ENCODE results near the gene DEFB132. TPM values are rescaled to one million over a fixed set of nuclear protein-coding genes. Genes with fewer than 3 reads are reported as not detected.

Gene DEFB132
- total RNA-seq, 2 donors from 2014 or later, result 0.32 TPM; not detected in 1

- ATAC-seq, result peak in 1 of 2 donors; percentile 70
- intact Hi-C loops (cut with DNase I), result no loop called here
- DNase-seq, result no peak
Observed at GRCh38 chr20:258269-258858, 840 bp downstream of the DEFB132 start.

GRCh38 chr20:258963-259362 lies 1.4 kb downstream of the DEFB132 start:
- DNase-seq, result no peak
- intact Hi-C loops (cut with DNase I), result no loop called here
- peak in 1 of 2 donors; percentile 30 for ATAC-seq

- no peak for ATAC-seq
- intact Hi-C loops (cut with DNase I), result no loop called here
Observed at GRCh38 chr20:259981-260380, 2.5 kb downstream of the DEFB132 start.

DNA sequence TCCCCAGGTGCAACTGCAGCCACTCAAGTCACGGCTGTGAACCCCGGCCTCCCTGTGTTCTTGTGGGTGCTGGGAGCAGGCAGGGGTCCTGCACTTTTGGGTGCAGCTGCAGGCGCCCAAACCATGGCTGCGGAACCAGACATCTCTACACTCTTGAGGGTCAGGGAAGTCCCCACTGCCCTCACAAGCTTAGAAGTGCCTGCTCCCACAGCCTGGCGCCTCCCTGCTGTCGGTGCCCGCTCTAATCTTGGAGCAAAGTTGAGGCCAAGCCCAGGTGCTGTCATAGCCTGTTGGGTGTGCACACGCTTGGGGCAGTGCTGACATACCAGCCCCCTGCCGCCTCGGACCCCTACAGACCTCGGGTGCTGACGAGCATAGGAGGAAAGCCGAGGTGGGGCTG lies 6.2 kb downstream of the DEFB132 start:
- DNase-seq, result no peak
- intact Hi-C loops (cut with DNase I), result no loop called here
- no peak for ATAC-seq

More at GRCh38 chr20:259981-260380, 2.5 kb downstream of the DEFB132 start:
- DNase-seq, result no peak

GRCh38 chr20:266596-267562 lies 9.4 kb downstream of the DEFB132 start:
- peak; percentile 92 to 94 for ATAC-seq
- intact Hi-C loops (cut with DNase I), result no loop called here
- peak; percentile 89 for DNase-seq

GRCh38 chr20:270517-270916 lies 13.0 kb downstream of the DEFB132 start:
- no peak for DNase-seq
- no peak for ATAC-seq
- intact Hi-C loops (cut with DNase I), result no loop called here

- ATAC-seq, result no peak
- intact Hi-C loops (cut with DNase I), result no loop called here
- no peak for DNase-seq
Observed at GRCh38 chr20:271069-271468, 13.5 kb downstream of the DEFB132 start.

GRCh38 chr20:271528-271927 lies 14.0 kb downstream of the DEFB132 start:
- intact Hi-C loops (cut with DNase I), result no loop called here
- ATAC-seq (no peak), DNase-seq (no peak)

GRCh38 chr20:272718-273117 lies 15.2 kb downstream of the DEFB132 start:
- intact Hi-C loops (cut with DNase I), result no loop called here
- DNase-seq, result no peak
- no peak for ATAC-seq

GRCh38 chr20:273884-274283 lies 16.4 kb downstream of the DEFB132 start:
- DNase-seq (no peak), ATAC-seq (no peak)
- intact Hi-C loops (cut with DNase I), result no loop called here

DNA sequence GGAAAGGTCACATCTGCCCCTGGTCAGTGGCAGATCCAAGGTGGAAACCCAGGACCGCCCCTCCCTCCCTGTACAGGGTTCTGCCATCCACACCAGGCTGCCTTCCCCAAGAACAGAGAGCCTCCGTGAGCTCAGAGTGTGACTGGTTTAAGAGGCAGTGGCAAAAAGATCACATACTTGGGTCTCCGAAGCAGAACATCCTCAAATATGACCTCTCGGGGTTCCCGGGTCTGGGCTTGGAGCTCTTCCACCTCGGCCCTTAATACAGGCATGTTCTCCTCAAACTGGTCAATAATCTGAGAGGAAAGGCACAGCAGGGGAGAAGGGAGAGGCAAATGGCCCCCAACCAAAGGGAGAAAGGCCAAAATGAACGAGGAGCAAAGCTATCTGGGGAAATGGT lies 18.3 kb downstream of the DEFB132 start:
- intact Hi-C loops (cut with DNase I), result no loop called here

DNA sequence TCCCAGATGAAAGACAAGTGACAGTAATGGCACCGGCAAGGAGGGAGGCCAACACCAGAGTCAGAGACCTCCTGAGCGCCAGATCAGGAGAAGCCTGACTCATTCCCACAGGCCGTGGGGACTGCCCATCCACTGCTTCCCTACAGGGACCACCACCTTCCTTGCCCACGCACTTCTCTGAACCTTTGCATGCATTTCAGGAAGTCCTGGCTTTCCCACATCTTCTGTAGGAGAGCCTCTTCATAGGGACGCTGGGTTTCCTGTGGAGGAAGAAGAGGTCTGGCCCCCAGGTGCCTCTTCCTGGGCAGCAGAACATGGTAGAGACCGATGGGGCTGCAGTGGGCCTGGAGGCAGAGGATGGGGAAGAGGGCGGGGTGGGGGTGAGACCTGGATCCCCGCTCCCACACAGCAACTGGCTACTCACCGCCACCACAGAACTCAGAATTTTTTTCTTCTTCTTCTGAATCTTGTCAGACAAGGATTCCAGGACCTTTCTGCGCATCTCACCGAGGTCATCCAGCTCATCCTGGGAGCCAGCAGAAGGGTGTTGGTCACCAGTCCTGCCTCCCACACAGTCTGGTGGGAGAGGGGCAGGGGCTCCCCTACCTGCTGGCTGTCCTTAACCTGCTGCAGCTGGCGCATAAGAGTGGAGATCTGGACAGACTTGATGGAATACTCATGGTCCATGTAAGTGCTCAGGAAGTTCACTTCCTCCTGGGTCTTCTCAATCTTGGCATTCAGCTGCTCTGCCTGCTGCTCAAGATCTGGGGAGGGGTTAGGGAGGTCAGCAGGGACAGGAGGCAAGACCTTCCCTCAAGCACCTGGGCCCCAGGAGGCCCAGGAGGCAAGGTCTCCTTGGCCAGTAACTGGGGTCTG lies 19.3 kb downstream of the DEFB132 start:
- intact Hi-C loops (cut with DNase I), result no loop called here
- DNase-seq, result no peak
- no peak for ATAC-seq

More for the DNA sequence above, 18.3 kb downstream of the DEFB132 start:
- ATAC-seq (no peak), DNase-seq (no peak)

DNA sequence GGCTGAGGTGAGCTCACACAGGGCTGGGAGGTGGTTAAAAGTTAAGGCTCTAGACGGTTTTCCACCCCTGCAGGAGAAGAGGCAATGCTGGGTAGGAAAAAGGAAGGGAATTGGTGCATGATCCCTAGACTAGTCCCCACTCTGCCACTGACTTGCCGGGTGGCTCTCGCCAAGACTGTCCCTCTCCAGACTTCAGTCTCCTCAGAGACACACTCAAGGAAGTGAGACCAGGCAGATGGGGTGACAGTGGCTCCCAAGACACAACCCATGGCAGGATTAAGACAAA lies 19.9 kb downstream of the DEFB132 start:
- ATAC-seq (no peak), DNase-seq (no peak)
- intact Hi-C loops (cut with DNase I), result no loop called here

GRCh38 chr20:278181-278580 lies 20.7 kb downstream of the DEFB132 start:
- intact Hi-C loops (cut with DNase I), result no loop called here
- ATAC-seq, result no peak
- DNase-seq, result no peak

DNA sequence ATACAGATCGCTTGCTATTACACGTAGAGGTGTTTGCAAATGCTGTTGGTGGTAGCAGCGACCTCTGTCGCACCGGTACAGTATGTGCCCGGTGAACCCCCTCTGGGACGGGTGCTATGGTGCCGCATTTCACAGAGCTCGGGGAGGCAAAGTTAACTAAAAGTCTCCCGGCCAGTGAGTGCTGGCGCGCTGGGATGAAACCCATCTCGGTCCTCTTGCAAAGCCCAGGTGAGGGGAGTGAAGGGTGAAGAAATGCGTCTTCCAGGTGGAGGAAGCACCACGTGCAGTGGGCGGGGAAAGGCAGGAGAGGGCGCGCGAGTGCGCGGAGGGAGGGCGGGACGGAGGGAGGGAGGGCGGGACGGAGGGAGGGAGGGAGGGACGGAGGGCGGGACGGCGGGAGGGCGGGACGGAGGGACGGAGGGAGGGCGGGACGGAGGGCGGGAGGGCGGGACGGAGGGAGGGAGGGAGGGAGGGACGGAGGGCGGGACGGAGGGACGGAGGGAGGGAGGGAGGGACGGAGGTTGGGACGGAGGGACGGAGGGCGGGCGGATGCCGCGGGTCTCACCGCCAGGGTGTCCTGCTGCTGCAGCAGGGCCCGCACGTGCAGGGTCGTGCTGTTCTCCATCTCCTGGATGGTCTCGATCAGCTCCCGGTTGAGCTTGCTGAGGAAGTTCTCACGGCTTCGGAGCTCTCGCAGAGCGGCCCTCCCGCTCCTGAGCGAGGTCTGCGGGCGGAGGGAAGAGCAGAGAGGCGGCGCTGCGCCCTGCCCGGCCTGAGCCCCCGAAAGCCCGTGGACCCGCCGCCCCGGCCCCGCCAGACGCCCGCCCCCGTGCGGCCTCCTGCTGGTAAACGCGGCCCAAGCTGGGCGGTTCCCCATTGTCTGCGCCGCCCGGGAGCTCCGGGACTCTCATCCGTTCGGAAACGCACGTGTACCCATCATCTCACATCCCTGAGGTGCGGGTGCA lies 21.4 kb downstream of the DEFB132 start:
- peak; percentile 61 to 70 for ATAC-seq
- intact Hi-C loops (cut with DNase I), result no loop called here
- peak; percentile 62 for DNase-seq

- no peak for ATAC-seq
- intact Hi-C loops (cut with DNase I), result no loop called here
Observed at GRCh38 chr20:284172-284571, 26.6 kb downstream of the DEFB132 start.

DNA sequence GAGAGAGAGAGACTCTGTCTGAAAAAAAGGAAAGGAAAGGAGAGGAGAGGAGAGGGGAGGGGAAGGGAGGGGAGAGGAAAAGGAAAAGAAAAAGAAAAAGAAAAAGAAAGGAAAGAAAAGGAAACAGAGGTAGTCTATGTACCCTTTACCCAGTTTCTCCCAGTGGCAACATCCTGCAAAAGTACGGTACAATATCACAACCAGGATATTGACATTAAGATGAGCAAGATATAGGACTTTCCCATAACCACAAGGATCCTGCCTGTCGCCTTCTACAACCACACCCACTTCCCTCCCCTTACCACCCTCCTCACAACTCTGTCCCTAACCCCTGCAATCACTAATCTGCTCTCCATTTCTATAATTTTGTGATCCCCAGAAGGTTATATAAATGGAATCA lies 29.0 kb downstream of the DEFB132 start:
- ATAC-seq (no peak), DNase-seq (no peak)
- intact Hi-C loops (cut with DNase I), result no loop called here

More at GRCh38 chr20:284172-284571, 26.6 kb downstream of the DEFB132 start:
- DNase-seq, result no peak

GRCh38 chr20:288956-289692 lies 31.6 kb downstream of the DEFB132 start:
- intact Hi-C loops (cut with DNase I), result no loop called here
- no peak for ATAC-seq
- DNase-seq, result no peak
